Lower lobe of right lung (tissue), 2 donors: Measurements from ENCODE around the gene CENPS. TPM values are rescaled to one million over a fixed set of nuclear protein-coding genes. Genes with fewer than 3 reads are reported as not detected.
A peak's percentile ranks its signal among the peaks of the same experiment; 100 is the strongest.

ENCODE experiments used
- ATAC-seq, 2 donors: fragments of 200-7000 bp; cut with Tn5 transposase; one replicate each; pipeline ENCODE4 v1.9.1; 2020 to 2022; ENCODE audit warnings: mild to moderate bottlenecking in 2 of 2, moderate library complexity in 2 of 2
- DNase-seq: peaks from one replicate; pipeline ENCODE4 v3.0.0-alpha.2; 2020
- H3K27ac ChIP-seq: fragments of 200-600 bp; one replicate; pipeline ENCODE4 v1.8.0; 2022
- H3K27me3 ChIP-seq: fragments of 200-600 bp; one replicate; pipeline ENCODE4 v1.8.0; 2022; ENCODE audit warnings: low read depth
- H3K36me3 ChIP-seq: fragments of 200-600 bp; one replicate; pipeline ENCODE4 v1.8.0; 2022; ENCODE audit warnings: mild to moderate bottlenecking
- H3K4me1 ChIP-seq: fragments of 200-600 bp; one replicate; pipeline ENCODE4 v1.8.0; 2022
- H3K4me3 ChIP-seq: fragments of 200-600 bp; one replicate; pipeline ENCODE4 v1.8.0; 2022; ENCODE audit warnings: mild to moderate bottlenecking
- H3K9me3 ChIP-seq: fragments of 200-600 bp; one replicate; pipeline ENCODE4 v1.8.0; 2022
- intact Hi-C: fragments of 100-400 bp; cut with DNase I; formaldehyde crosslinking; loops from one replicate; pipeline ENCODE4 v1.11.0; 2022
- total RNA-seq: library from RNA; stranded (reverse); fragmentation: NEBNext Ultra II Directional; extraction: Animal tissue kit (Norgen Biotek cat#: 25700); gene quantifications from one replicate; pipeline ENCODE4 v1.2.1, GENCODE V29; 2021
- TF ChIP-seq, protein P1 (sequence below): fragments of 200-600 bp; IDR thresholded peaks from one replicate; pipeline ENCODE4 v1.8.0; 2022; ENCODE audit warnings: antibody characterized with exemption, mild to moderate bottlenecking
- donor health status: DM: no; HTN: yes; CAD: no; lungs with severe emphysema.

The CENPS gene
- total RNA-seq, 1 donor from 2014 or later: 13.4 TPM

DNA sequence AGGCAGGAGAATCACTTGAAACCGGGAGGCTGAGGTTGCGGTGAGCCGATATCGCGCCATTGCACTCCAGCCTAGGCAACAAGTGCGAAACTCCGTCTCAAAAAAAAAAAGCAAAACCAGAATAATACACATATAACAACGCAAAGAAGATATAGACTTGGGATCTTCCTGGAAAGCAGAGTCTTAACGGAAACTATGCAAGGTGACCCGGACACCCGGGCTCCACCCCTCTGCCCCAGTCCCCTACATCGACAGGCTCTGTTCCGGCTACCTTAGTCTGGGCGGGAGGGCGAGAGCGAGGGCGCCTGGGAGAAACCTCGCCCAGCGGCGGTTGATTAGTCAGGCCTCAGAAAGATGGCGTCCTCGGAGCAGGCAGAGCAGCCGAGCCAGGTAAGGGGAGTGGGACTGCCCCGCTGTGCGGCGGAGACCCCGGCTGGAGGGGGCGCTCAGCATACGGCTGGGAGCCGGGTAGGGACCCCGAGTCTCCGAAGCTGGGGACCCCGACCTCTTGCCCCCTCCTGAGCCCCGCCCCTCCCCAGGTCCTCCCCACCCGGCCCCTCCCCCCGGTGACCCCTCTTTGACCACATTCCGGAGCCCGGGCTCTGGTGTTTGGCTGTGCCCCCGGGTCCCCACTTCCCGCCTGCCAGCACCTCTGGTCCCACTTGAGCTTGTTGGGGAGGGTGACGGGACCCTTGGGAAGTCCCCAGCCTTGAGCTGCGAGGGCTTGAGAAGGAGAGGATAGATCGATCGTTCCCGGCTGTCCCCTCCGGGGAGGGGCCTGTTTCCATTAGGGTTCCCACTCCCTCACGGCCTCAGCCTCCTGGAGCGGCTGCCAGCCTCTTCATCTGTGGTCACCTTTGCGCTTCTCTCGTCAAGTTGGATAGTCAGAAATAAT is 44.6 kb downstream of the CENPS start, which contains the start of gene PEX14:
PEX14 (plus strand) TSS at position 338 of the 895 bp plus-strand sequence; CDS start at position 355, 17 bp downstream.
- intact Hi-C loops: no loop called here

DNA sequence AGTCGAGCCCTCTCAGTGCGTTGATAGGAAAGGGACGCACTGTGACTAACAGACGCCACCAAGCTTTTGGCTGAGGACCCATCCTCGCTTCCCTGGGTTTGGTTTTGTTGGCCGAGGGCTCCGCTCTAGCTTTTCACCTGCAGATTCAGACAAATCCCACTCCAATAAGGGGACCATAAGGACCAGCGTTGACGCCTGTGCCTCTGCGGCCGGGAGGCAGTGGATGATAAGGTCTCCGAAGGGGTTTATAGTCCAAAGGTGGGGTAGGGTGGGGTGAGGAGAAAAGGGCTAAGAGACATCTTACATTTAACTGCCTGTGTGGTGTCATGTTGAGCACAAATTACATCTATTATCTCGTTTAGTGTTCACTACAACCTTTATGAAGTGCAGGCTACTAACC is 45.3 kb downstream of the CENPS start:
- TF ChIP-seq, protein P1, sequence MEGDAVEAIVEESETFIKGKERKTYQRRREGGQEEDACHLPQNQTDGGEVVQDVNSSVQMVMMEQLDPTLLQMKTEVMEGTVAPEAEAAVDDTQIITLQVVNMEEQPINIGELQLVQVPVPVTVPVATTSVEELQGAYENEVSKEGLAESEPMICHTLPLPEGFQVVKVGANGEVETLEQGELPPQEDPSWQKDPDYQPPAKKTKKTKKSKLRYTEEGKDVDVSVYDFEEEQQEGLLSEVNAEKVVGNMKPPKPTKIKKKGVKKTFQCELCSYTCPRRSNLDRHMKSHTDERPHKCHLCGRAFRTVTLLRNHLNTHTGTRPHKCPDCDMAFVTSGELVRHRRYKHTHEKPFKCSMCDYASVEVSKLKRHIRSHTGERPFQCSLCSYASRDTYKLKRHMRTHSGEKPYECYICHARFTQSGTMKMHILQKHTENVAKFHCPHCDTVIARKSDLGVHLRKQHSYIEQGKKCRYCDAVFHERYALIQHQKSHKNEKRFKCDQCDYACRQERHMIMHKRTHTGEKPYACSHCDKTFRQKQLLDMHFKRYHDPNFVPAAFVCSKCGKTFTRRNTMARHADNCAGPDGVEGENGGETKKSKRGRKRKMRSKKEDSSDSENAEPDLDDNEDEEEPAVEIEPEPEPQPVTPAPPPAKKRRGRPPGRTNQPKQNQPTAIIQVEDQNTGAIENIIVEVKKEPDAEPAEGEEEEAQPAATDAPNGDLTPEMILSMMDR: no peak
- Histone ChIP-seq H3K9me3 (no peaks in the 10 kb centered on the region), H3K4me3 (peak overlapping the region; percentile 98), H3K36me3 (no peaks in the 10 kb centered on the region), H3K4me1 (peaks cover 54% of the 10 kb centered on the region), H3K27ac (peak overlapping the region; percentile 82), H3K27me3 (no peaks in the 10 kb centered on the region)
- ATAC-seq (no peak), DNase-seq (no peak)
- intact Hi-C loops: no loop called here

More for the DNA sequence above, 44.6 kb downstream of the CENPS start, which contains the start of gene PEX14:
- TF ChIP-seq, protein P1: no peak
- H3K27ac ChIP-seq: peak within 1 kb of the TSS; percentile 82
- no peaks in the 10 kb centered on the region for H3K36me3 ChIP-seq
- peak within 1 kb of the TSS; percentile 98 for H3K4me3 ChIP-seq
- peak; percentile 91 for DNase-seq
- peak; percentile 95 to 96 for ATAC-seq
- no peaks in the 10 kb centered on the region for H3K27me3 ChIP-seq
- H3K4me1 ChIP-seq: peaks cover 54% of the 10 kb centered on the region
- H3K9me3 ChIP-seq: no peaks in the 10 kb centered on the region

DNA sequence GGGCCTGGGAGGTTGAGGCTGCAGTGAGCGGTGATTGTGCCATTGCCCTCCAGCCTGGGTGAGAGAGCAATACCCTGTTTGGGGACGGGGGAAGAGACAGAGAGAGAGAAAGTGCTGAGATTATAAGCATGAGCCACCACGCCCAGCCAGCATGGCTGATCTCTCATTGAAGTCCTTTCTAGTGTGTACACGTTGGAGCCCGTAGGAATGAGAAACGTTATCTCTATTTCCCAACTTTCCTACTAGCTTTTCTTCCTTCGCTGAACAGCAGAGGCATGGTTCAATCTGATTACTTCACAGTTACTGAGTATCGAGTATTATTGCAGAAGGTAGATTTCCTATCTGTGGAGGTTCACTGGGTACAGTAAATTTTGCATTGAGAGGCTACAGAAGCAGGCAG is 49.1 kb downstream of the CENPS start:
- Histone ChIP-seq H3K9me3 (no peaks in the 10 kb centered on the region), H3K4me1 (peaks cover 35% of the 10 kb centered on the region), H3K36me3 (no peaks in the 10 kb centered on the region), H3K4me3 (no peak overlapping the region), H3K27ac (no peak overlapping the region), H3K27me3 (no peaks in the 10 kb centered on the region)
- DNase-seq (no peak), ATAC-seq (no peak)
- intact Hi-C loops: no loop called here
- TF ChIP-seq, protein P1: no peak

DNA sequence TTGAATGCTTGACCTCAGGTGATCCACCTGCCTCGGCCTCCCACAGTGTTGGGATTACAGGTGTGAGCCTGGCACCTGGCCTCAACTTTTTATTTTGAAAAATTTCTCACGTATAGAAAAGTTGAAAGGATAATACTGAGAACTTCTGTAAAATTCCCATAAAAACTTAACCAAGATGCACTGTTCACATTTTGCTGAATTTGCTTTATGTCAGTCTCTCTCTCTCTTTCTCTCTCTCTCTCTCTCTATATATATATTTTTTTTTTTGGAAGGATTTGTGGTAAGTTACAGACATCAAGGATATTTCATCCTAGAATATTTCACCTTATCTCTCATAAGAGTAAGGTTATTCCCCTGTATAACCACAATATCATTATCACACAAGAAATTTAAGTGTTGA is 50.4 kb downstream of the CENPS start:
- ATAC-seq: no peak
- no peak overlapping the region for H3K27ac ChIP-seq

DNA sequence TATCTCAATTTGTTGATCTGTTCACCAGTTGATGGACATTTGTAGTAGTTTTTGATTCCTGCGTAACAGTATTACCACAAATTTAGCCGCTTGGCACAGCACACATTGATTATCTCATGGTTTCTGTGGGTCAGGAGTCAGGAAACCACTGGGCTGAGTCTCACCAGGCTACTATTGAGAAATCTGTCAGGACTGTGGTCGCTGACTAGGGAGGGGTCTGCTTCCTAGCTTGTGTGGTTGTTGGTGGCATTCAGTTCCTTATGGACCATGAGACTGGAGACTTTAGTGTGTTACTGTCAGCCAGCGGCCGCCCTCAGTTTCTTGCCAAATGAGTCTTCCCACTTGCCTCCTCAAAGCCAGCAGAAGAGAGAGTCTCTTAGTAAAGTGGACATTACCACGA is 54.3 kb downstream of the CENPS start:
- ATAC-seq (peak; percentile 85 to 92), DNase-seq (peak; percentile 69)
- H3K27ac ChIP-seq: no peak overlapping the region
- peaks cover 2% of the 10 kb centered on the region for H3K36me3 ChIP-seq
- TF ChIP-seq, protein P1: no peak
- no peaks in the 10 kb centered on the region for H3K27me3 ChIP-seq
- intact Hi-C loops: no loop called here
- no peaks in the 10 kb centered on the region for H3K9me3 ChIP-seq
- H3K4me1 ChIP-seq: peaks cover 11% of the 10 kb centered on the region
- no peak overlapping the region for H3K4me3 ChIP-seq

More for the DNA sequence above, 50.4 kb downstream of the CENPS start:
- TF ChIP-seq, protein P1: no peak
- no peak overlapping the region for H3K4me3 ChIP-seq
- peaks cover 32% of the 10 kb centered on the region for H3K4me1 ChIP-seq
- intact Hi-C loops: no loop called here
- DNase-seq: no peak
- H3K9me3 ChIP-seq: no peaks in the 10 kb centered on the region
- H3K27me3 ChIP-seq: no peaks in the 10 kb centered on the region
- no peaks in the 10 kb centered on the region for H3K36me3 ChIP-seq
